Bronchial epithelial cell (primary cell): Measurements from ENCODE around the gene COCH. TPM values are rescaled to one million over a fixed set of nuclear protein-coding genes. Genes with fewer than 3 reads are reported as not detected.

Source experiments
- DNase-seq: peaks from one replicate; pipeline ENCODE4 v3.0.0-alpha.2; 2010; ENCODE audit warnings: low read depth
- FAIRE-seq: peaks from 2 replicates; lab custom pipeline; 2011; peaks lifted over from hg19 to GRCh38; lab: Jason Lieb, UNC
- H3K27me3 ChIP-seq: 2 replicates; pipeline ENCODE4 v1.5.1; 2011; ENCODE audit warnings: low read length; ENCODE audit not compliant: control insufficient read depth, insufficient read depth
- H3K36me3 ChIP-seq: 2 replicates; pipeline ENCODE4 v1.5.1; 2011; ENCODE audit warnings: low read length; ENCODE audit not compliant: control insufficient read depth, insufficient read depth
- H3K4me3 ChIP-seq: 2 replicates; pipeline ENCODE4 v1.5.1; 2011; ENCODE audit warnings: mild to moderate bottlenecking, low read depth, low read length, control low read depth
- total RNA-seq: library from RNA; depleted of rRNA; stranded (reverse); fragments of >200 nt; gene quantifications from 2 replicates; pipeline ENCODE4 v1.2.1, GENCODE V29; 2014
- TF ChIP-seq, protein P1 (sequence below): IDR thresholded peaks from 2 replicates; pipeline ENCODE4 v1.5.1; 2011; ENCODE audit warnings: mild to moderate bottlenecking, moderate library complexity, low read length, control low read depth, inconsistent platforms; ENCODE audit not compliant: insufficient read depth, severe bottlenecking

The COCH gene
- total RNA-seq, 1 donor from 2014 or later: 0.26 TPM

DNA sequence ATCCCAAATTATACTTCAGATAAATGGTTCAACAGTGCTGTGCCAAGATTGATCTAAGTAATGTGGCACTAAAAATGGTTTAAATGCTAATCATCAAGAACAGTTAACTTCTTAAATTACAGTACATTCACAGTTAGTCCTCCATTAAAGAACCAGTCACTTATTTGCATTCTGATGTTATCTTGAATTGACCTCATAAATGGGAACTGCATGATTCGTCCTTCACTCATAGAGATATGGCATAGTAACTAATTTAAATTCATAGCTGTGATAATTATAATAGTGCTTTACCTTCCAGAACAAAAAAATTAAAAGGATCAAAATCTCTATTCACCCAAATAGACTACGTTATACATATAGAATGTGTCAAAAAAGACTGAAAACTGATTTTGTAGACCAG is 61.1 kb downstream of the COCH start:
- no peak overlapping the region for H3K4me3 ChIP-seq
- TF ChIP-seq, protein P1, sequence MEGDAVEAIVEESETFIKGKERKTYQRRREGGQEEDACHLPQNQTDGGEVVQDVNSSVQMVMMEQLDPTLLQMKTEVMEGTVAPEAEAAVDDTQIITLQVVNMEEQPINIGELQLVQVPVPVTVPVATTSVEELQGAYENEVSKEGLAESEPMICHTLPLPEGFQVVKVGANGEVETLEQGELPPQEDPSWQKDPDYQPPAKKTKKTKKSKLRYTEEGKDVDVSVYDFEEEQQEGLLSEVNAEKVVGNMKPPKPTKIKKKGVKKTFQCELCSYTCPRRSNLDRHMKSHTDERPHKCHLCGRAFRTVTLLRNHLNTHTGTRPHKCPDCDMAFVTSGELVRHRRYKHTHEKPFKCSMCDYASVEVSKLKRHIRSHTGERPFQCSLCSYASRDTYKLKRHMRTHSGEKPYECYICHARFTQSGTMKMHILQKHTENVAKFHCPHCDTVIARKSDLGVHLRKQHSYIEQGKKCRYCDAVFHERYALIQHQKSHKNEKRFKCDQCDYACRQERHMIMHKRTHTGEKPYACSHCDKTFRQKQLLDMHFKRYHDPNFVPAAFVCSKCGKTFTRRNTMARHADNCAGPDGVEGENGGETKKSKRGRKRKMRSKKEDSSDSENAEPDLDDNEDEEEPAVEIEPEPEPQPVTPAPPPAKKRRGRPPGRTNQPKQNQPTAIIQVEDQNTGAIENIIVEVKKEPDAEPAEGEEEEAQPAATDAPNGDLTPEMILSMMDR: no peak
- H3K36me3 ChIP-seq: peaks cover 4% of the 10 kb centered on the region
- FAIRE-seq (no peak), DNase-seq (peak; percentile 13)
- no peaks in the 10 kb centered on the region for H3K27me3 ChIP-seq

- Histone ChIP-seq H3K4me3 (no peak overlapping the region), H3K27me3 (no peaks in the 10 kb centered on the region), H3K36me3 (peaks cover 2% of the 10 kb centered on the region)
- TF ChIP-seq, protein P1: no peak
- no peak for FAIRE-seq
- DNase-seq: no peak
Observed at GRCh38 chr14:30938617-30939016, 64.3 kb downstream of the COCH start.

Other genes starting within 250 kb of the COCH start
- gene AP4S1, start 151.1 kb downstream of the COCH start, total RNA-seq: 1.8 and 2.8 TPM in 2 replicates
- gene STRN3, start 151.8 kb downstream of the COCH start, total RNA-seq: 76.9 and 95.5 TPM in 2 replicates